ENCODE data around the gene ASTN2.

DNA sequence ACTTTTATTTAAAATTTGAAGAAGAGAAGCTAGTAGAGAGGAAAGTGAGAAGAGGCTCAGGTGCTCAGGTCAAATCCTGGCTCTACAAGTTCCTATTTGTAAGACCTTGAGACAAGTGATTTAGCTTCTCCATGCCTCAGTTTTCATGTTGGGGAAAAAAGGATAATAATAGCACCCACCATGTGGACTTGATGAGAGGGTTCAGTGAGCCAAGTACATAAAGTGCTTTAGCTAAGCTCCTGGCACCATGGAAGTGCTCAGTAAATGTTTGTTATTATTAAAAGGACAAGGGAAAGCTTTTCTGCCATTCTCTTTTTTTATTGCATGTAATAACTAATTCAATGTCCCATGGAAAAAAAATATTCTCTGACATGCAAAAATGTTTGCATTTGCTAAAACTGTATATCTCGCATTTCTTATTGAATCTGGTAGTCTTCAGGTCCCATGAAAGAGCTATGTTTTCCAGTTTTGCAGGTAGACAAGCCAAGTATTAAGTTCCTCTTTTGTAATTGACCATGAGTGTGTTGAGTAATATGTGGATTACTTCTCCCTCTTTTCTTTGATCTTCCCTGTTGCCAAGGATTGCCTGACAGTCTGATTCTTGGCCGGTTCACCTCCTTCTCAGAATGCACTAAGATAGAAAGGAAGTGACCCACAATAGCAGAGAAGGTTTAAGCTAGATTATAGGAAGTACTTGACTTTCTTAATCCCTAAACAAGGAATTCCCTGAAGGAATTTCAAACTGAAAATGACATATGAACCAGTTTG is 773.4 kb downstream of the ASTN2 start:
- no peak for TF ChIP-seq BHLHE40 (IDR thresholded peaks at IDR 0.05; ENCODE audit: low read depth, low read length)
- TF ChIP-seq, protein P1, sequence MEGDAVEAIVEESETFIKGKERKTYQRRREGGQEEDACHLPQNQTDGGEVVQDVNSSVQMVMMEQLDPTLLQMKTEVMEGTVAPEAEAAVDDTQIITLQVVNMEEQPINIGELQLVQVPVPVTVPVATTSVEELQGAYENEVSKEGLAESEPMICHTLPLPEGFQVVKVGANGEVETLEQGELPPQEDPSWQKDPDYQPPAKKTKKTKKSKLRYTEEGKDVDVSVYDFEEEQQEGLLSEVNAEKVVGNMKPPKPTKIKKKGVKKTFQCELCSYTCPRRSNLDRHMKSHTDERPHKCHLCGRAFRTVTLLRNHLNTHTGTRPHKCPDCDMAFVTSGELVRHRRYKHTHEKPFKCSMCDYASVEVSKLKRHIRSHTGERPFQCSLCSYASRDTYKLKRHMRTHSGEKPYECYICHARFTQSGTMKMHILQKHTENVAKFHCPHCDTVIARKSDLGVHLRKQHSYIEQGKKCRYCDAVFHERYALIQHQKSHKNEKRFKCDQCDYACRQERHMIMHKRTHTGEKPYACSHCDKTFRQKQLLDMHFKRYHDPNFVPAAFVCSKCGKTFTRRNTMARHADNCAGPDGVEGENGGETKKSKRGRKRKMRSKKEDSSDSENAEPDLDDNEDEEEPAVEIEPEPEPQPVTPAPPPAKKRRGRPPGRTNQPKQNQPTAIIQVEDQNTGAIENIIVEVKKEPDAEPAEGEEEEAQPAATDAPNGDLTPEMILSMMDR (IDR thresholded peaks at IDR 0.05): no peak
- TF ChIP-seq CBX2 (IDR thresholded peaks at IDR 0.05; ENCODE audit: borderline replicate concordance, low read depth): no peak
- TF ChIP-seq, protein P2, sequence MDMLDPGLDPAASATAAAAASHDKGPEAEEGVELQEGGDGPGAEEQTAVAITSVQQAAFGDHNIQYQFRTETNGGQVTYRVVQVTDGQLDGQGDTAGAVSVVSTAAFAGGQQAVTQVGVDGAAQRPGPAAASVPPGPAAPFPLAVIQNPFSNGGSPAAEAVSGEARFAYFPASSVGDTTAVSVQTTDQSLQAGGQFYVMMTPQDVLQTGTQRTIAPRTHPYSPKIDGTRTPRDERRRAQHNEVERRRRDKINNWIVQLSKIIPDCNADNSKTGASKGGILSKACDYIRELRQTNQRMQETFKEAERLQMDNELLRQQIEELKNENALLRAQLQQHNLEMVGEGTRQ (IDR thresholded peaks at IDR 0.05): no peak
